H1 (cell line): Measurements from ENCODE around the gene TMEM272. TPM values are rescaled to one million over a fixed set of nuclear protein-coding genes. Genes with fewer than 3 reads are reported as not detected.

Experiments used
- CTBP2 ChIP-seq: IDR thresholded peaks from 2 replicates; pipeline ENCODE4 v1.7.0; 2011; ENCODE audit warnings: borderline replicate concordance, mild to moderate bottlenecking, moderate library complexity, mixed read lengths, low read length; ENCODE audit not compliant: insufficient read depth, insufficient read length
- HDAC6 ChIP-seq: IDR thresholded peaks from one replicate; pipeline ENCODE4 v1.7.1; 2012; ENCODE audit warnings: low read depth, mild to moderate bottlenecking, inconsistent platforms, low read length, moderate library complexity
- SP2 ChIP-seq: IDR thresholded peaks from 2 replicates; pipeline ENCODE4 v1.6.1; 2012; ENCODE audit warnings: mild to moderate bottlenecking, low read length, inconsistent platforms
- polyA plus RNA-seq, 7 experiments: library from polyadenylated mRNA; depleted of rRNA in 3 of 7; stranded (reverse) in 5 of 7; unstranded in 2 of 7; fragments of >200 nt in 5 of 7; fragments of 200-250 nt in 2 of 7; gene quantifications; 1 replicate in 5 of 7; 2 replicates in 1 of 7; 4 replicates in 1 of 7; pipeline versions ENCODE4 v1.2.1 to v1.2.3, GENCODE V29; 2011 to 2013; ENCODE audit warnings: missing spikeins in 2 of 7, mixed read lengths in 2 of 7
- total RNA-seq: library from RNA; stranded (reverse); fragmentation: NEBNext Ultra II Directional; extraction: Animal tissue kit (Norgen Biotek cat#: 25700); gene quantifications from 2 replicates; pipeline ENCODE4 v1.2.1, GENCODE V29; 2021

Gene TMEM272
- total and polyA plus RNA-seq, 2 of the 8 experiments (the other 6 are each of a cell fraction or from before 2014, with no cell fraction given): 0.05 TPM; not detected in 1

DNA sequence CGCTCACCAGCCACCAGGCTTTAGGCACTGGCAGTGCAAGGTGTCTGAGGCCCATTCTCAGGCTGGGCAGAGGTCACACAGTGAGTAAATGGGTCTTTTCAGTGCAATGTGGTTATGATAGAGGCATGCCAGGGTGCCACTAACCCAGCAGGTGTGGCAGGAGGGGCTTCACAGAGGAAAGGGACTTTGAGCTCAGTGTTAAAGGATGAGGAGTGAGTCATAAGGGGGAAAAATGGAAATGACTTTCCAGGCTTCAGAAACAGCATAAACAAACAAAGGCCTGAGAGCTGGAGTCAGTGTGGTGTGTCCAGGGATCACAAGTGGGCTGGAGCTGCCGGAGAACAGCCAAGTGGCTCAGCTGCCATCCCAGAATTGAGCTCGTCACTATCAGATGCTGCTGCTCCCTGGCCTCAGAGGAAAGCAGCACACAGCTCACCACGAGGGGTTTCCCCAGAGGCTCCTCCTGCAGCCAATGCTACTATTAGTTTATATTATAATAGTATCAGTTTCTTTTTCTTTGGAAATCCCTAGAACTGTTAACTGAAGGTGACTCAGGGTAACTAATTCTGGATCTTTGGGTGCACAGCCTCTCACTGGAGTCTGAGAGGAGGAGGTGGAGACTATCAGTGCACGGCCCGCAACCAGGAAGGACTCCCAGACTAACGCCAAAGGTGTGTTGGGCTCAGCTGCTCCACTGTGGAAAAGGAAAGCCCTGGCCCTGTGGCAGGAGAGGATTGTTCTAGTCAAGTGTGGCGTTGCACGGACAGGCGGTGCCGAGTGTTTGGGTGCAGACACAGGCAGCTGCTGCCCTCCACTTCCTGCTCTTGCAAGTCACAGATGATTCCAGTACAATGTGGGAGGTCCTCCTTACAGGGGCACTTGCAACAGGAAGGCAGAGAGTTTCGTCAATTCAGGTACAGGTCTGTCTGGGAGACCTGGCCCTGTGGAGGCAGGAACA lies 80.5 kb downstream of the TMEM272 start (continued):
- TF ChIP-seq SP2 (no peak), HDAC6 (no peak), CTBP2 (no peak)
